Measurements from ENCODE around the gene NFATC1.

NFATC1 gene

GRCh38 chr18:79496237-79496977 is 100.7 kb downstream of the NFATC1 start:
- no peak for DNase-seq (ENCODE audit: extremely low read depth, insufficient read length)
- no peak for TF ChIP-seq CTCF (IDR thresholded peaks at IDR 0.05; ENCODE audit: insufficient read depth, low read length, poor library complexity, severe bottlenecking)
- H3K36me3 ChIP-seq (ENCODE audit: control insufficient read depth, insufficient read depth, low read length), result no peaks in the 10 kb centered on the region

DNA sequence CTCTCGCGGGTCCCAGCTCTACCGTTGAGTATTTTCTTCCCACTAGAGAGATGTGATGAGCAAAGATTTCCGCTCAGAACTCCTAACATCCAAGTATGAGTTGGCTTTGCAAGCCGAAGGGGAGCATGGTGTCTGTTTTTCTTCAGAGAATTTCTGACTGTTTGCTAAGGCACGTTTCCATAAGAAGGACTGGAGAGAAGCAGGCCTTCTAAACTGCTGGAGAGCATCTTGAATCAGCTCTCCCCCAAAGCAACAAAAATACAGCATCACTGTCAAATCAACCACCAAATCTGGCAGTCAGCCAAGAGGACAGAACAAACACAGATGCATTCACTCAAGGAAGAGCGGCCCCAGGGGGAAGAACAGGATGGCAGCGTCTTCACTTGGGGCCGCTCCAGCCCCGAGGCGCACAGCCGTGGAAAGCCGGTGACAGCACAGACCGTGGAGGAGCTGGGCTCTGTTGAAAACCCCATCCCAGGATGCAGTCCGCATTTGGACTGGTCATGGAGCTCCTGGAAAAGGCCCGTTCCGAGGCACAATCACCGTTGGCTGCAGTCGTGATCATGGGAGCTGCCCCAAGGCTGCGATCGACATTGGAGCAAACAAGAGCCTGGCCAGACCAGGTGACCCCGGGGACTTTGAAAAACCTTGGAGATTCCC is 101.4 kb downstream of the NFATC1 start:
- no peak for TF ChIP-seq CTCF (IDR thresholded peaks at IDR 0.05; ENCODE audit: insufficient read depth, low read length, poor library complexity, severe bottlenecking)
- no peaks in the 10 kb centered on the region for H3K27me3 ChIP-seq (replicated peaks; ENCODE audit: control insufficient read depth, insufficient read depth, low read length)
- no peaks in the 10 kb centered on the region for H3K36me3 ChIP-seq (ENCODE audit: control insufficient read depth, insufficient read depth, low read length)
- no peak overlapping the region for H3K4me3 ChIP-seq (replicated peaks; ENCODE audit: low read depth, low read length)
- DNase-seq (ENCODE audit: extremely low read depth, insufficient read length), result no peak

More at GRCh38 chr18:79496237-79496977, 100.7 kb downstream of the NFATC1 start:
- H3K4me3 ChIP-seq (replicated peaks; ENCODE audit: low read depth, low read length), result no peak overlapping the region
- no peaks in the 10 kb centered on the region for H3K27me3 ChIP-seq (replicated peaks; ENCODE audit: control insufficient read depth, insufficient read depth, low read length)

DNA sequence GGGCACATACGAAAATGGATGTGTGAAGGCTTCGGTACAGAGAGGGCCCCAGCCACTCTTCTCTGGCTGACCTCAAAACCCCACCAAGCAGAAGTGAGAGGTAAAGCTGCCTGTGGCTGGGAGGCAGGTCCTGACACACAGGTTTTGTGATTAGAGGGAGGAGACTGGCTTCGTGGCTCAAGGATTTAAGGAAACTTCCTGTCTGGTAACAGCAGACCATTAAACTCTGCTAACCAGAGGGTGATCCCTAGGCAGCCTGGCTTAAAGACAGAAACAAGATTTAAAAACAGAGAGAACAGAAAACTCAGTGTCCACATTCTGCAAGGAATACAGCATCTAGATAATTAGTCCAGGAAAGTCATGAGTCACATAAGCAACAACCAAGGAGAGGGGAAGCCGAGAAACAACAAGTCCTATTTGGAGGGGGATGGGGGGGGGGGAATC is 101.9 kb downstream of the NFATC1 start:
- Histone ChIP-seq H3K27me3 (replicated peaks; ENCODE audit: control insufficient read depth, insufficient read depth, low read length) (no peaks in the 10 kb centered on the region), H3K4me3 (replicated peaks; ENCODE audit: low read depth, low read length) (no peak overlapping the region), H3K36me3 (ENCODE audit: control insufficient read depth, insufficient read depth, low read length) (no peaks in the 10 kb centered on the region)
- no peak for TF ChIP-seq CTCF (IDR thresholded peaks at IDR 0.05; ENCODE audit: insufficient read depth, low read length, poor library complexity, severe bottlenecking)
- no peak for DNase-seq (ENCODE audit: extremely low read depth, insufficient read length)

GRCh38 chr18:79498662-79499061 is 102.9 kb downstream of the NFATC1 start:
- no peak for DNase-seq (ENCODE audit: extremely low read depth, insufficient read length)
- Histone ChIP-seq H3K36me3 (ENCODE audit: control insufficient read depth, insufficient read depth, low read length) (no peaks in the 10 kb centered on the region), H3K4me3 (replicated peaks; ENCODE audit: low read depth, low read length) (no peak overlapping the region), H3K27me3 (replicated peaks; ENCODE audit: control insufficient read depth, insufficient read depth, low read length) (no peaks in the 10 kb centered on the region)
- no peak for TF ChIP-seq CTCF (IDR thresholded peaks at IDR 0.05; ENCODE audit: insufficient read depth, low read length, poor library complexity, severe bottlenecking)

GRCh38 chr18:79501006-79501405 is 105.3 kb downstream of the NFATC1 start:
- Histone ChIP-seq H3K36me3 (ENCODE audit: control insufficient read depth, insufficient read depth, low read length) (no peaks in the 10 kb centered on the region), H3K4me3 (replicated peaks; ENCODE audit: low read depth, low read length) (no peak overlapping the region), H3K27me3 (replicated peaks; ENCODE audit: control insufficient read depth, insufficient read depth, low read length) (no peaks in the 10 kb centered on the region)
- DNase-seq (ENCODE audit: extremely low read depth, insufficient read length), result no peak
- no peak for TF ChIP-seq CTCF (IDR thresholded peaks at IDR 0.05; ENCODE audit: insufficient read depth, low read length, poor library complexity, severe bottlenecking)

Data from GM06990 (cell line).